H9 (cell line): ENCODE results near the gene DNM1. TPM values are rescaled to one million over a fixed set of nuclear protein-coding genes. Genes with fewer than 3 reads are reported as not detected.

Experiments
- DNase-seq: peaks from one replicate; pipeline ENCODE4 v3.0.0-alpha.2; 2017
- H2AFZ ChIP-seq: one replicate; pipeline ENCODE4 v1.6.1; 2013; ENCODE audit warnings: mild to moderate bottlenecking, low read length, control low read depth, moderate library complexity
- H2AK5ac ChIP-seq: 2 replicates; pipeline ENCODE4 v1.6.1; 2013; ENCODE audit warnings: low read length, control low read depth, mixed read lengths; ENCODE audit not compliant: insufficient read length
- H2BK120ac ChIP-seq: one replicate; pipeline ENCODE4 v1.6.1; 2013; ENCODE audit warnings: low read depth, mild to moderate bottlenecking, low read length, control low read depth, inconsistent platforms; ENCODE audit not compliant: poor library complexity, severe bottlenecking
- H2BK12ac ChIP-seq: 2 replicates; pipeline ENCODE4 v1.6.1; 2013; ENCODE audit warnings: low read length, control low read depth, mixed read lengths, low read depth; ENCODE audit not compliant: insufficient read length
- H2BK15ac ChIP-seq: 2 replicates; pipeline ENCODE4 v1.6.1; 2013; ENCODE audit warnings: low read depth, low read length, control low read depth
- H2BK20ac ChIP-seq: one replicate; pipeline ENCODE4 v1.6.1; 2013; ENCODE audit warnings: low read depth, mild to moderate bottlenecking, low read length, control low read depth, inconsistent platforms; ENCODE audit not compliant: poor library complexity, severe bottlenecking
- H2BK5ac ChIP-seq: 2 replicates; pipeline ENCODE4 v1.6.1; 2013; ENCODE audit warnings: low read length, control low read depth, mixed read lengths; ENCODE audit not compliant: insufficient read length
- H3K14ac ChIP-seq: 2 replicates; pipeline ENCODE4 v1.6.1; 2013; ENCODE audit warnings: low read length, control low read depth; ENCODE audit not compliant: insufficient read depth
- H3K18ac ChIP-seq: 2 replicates; pipeline ENCODE4 v1.6.1; 2013; ENCODE audit warnings: low read depth, mild to moderate bottlenecking, mixed read lengths, low read length, control low read depth; ENCODE audit not compliant: insufficient read length
- H3K23ac ChIP-seq: 2 replicates; pipeline ENCODE4 v1.6.1; 2013; ENCODE audit warnings: low read length, control low read depth, mixed read lengths, low read depth; ENCODE audit not compliant: insufficient read length
- H3K23me2 ChIP-seq: 2 replicates; pipeline ENCODE4 v1.6.1; 2013; ENCODE audit warnings: low read depth, mild to moderate bottlenecking, mixed read lengths, low read length, control low read depth; ENCODE audit not compliant: insufficient read length, poor library complexity, severe bottlenecking
- H3K27ac ChIP-seq: 2 replicates; pipeline ENCODE4 v1.5.1; 2013; ENCODE audit warnings: low read length, control low read depth, mixed read lengths, low read depth; ENCODE audit not compliant: insufficient read length
- H3K27me3 ChIP-seq: 2 replicates; pipeline ENCODE4 v1.6.1; 2013; ENCODE audit warnings: low read length, control low read depth, inconsistent platforms; ENCODE audit not compliant: insufficient read depth
- H3K4ac ChIP-seq: 2 replicates; pipeline ENCODE4 v1.6.1; 2013; ENCODE audit warnings: low read depth, mild to moderate bottlenecking, control low read depth, inconsistent platforms, low read length, moderate library complexity
- H3K4me1 ChIP-seq: 2 replicates; pipeline ENCODE4 v1.6.1; 2013; ENCODE audit warnings: low read length, control low read depth, inconsistent platforms; ENCODE audit not compliant: insufficient read depth
- H3K4me2 ChIP-seq: 2 replicates; pipeline ENCODE4 v1.6.1; 2013; ENCODE audit warnings: low read length, control low read depth, mixed read lengths; ENCODE audit not compliant: insufficient read length, insufficient read depth
- H3K56ac ChIP-seq: 2 replicates; pipeline ENCODE4 v1.6.1; 2013; ENCODE audit warnings: low read depth, mild to moderate bottlenecking, mixed read lengths, low read length, control low read depth; ENCODE audit not compliant: insufficient read length
- H3K79me1 ChIP-seq: 2 replicates; pipeline ENCODE4 v1.6.1; 2013; ENCODE audit warnings: low read depth, mild to moderate bottlenecking, moderate library complexity, low read length, control low read depth, inconsistent platforms; ENCODE audit not compliant: insufficient read depth, poor library complexity, severe bottlenecking
- H3K79me2 ChIP-seq: 2 replicates; pipeline ENCODE4 v1.6.1; 2013; ENCODE audit warnings: low read length, control low read depth, inconsistent platforms; ENCODE audit not compliant: insufficient read depth
- H3K9ac ChIP-seq: 2 replicates; pipeline ENCODE4 v1.6.1; 2013; ENCODE audit warnings: low read length, control low read depth, mixed read lengths; ENCODE audit not compliant: insufficient read length; ENCODE audit errors: extremely low read depth
- H3K9me3 ChIP-seq: one replicate; pipeline ENCODE4 v1.6.1; 2013; ENCODE audit warnings: low read depth, low read length, inconsistent platforms; ENCODE audit not compliant: control insufficient read depth
- H3T11ph ChIP-seq: one replicate; pipeline ENCODE4 v1.6.1; 2013; ENCODE audit warnings: mild to moderate bottlenecking, low read length, control low read depth, inconsistent platforms
- H4K20me1 ChIP-seq: one replicate; pipeline ENCODE4 v1.6.1; 2013; ENCODE audit not compliant: control insufficient read depth, insufficient read length, insufficient read depth
- H4K5ac ChIP-seq: 2 replicates; pipeline ENCODE4 v1.6.1; 2013; ENCODE audit warnings: low read depth, mild to moderate bottlenecking, mixed read lengths, low read length, control low read depth; ENCODE audit not compliant: insufficient read length
- H4K8ac ChIP-seq: replicated peaks from 2 replicates; pipeline ENCODE4 v1.6.1; 2013; ENCODE audit warnings: low read length, control low read depth, mixed read lengths, low read depth; ENCODE audit not compliant: insufficient read length
- H4K91ac ChIP-seq: 2 replicates; pipeline ENCODE4 v1.6.1; 2013; ENCODE audit warnings: low read depth, mild to moderate bottlenecking, moderate library complexity, mixed read lengths, low read length, control low read depth; ENCODE audit not compliant: insufficient read length
- H3K27ac Mint-ChIP-seq, 3 experiments: 2 replicates in 2 of 3; 3 replicates in 1 of 3; pipeline ENCODE4 v1.8.0; 2020 to 2021; ENCODE audit warnings: mixed read lengths in 3 of 3, mild to moderate bottlenecking in 1 of 3, moderate library complexity in 1 of 3
- H3K27me3 Mint-ChIP-seq: 2 replicates; pipeline ENCODE4 v1.8.0; 2021; ENCODE audit warnings: low read depth, mild to moderate bottlenecking, moderate library complexity, mixed read lengths
- H3K36me3 Mint-ChIP-seq, 3 experiments: 2 replicates in 2 of 3; 3 replicates in 1 of 3; pipeline ENCODE4 v1.8.0; 2020 to 2021; ENCODE audit warnings: low read depth in 3 of 3, mixed read lengths in 3 of 3; ENCODE audit not compliant: insufficient read depth in 1 of 3
- H3K4me1 Mint-ChIP-seq, 2 experiments: 2 replicates each; pipeline ENCODE4 v1.8.0; 2020; ENCODE audit warnings: mixed read lengths in 2 of 2
- H3K4me3 Mint-ChIP-seq, 2 experiments: 2 replicates in 1 of 2; 3 replicates in 1 of 2; pipeline ENCODE4 v1.8.0; 2020 to 2021; ENCODE audit warnings: mild to moderate bottlenecking in 2 of 2, mixed read lengths in 2 of 2, moderate library complexity in 1 of 2
- H3K9me3 Mint-ChIP-seq, 2 experiments: 2 replicates in 1 of 2; 3 replicates in 1 of 2; pipeline ENCODE4 v1.8.0; 2020; ENCODE audit warnings: mild to moderate bottlenecking in 2 of 2, mixed read lengths in 2 of 2, moderate library complexity in 1 of 2
- WGBS: extraction: QIAGEN DNeasy Blood & Tissue Kit; methylation state at CpG from one replicate; pipeline ENCODE4 v1.1.7; 2013; ENCODE audit warnings: missing lambda C conversion rate, low lambda C conversion rate, mixed read lengths; ENCODE audit not compliant: insufficient read length; ENCODE audit errors: extremely low coverage; 5-methylcytosine and 5-hydroxymethylcytosine counted together
- total RNA-seq: library from RNA; stranded (reverse); gene quantifications from 2 replicates; pipeline ENCODE4 v1.2.1, GENCODE V29; 2021
- TF ChIP-seq, protein P1 (sequence below): fragments of 200-600 bp; sonication (generic); conservative IDR thresholded peaks from 3 replicates; pipeline ENCODE4 v1.8.0; 2021; ENCODE audit warnings: antibody characterized with exemption, mild to moderate bottlenecking

Gene DNM1
- total RNA-seq, 1 experiment from 2014 or later, result 58.0 TPM

DNA sequence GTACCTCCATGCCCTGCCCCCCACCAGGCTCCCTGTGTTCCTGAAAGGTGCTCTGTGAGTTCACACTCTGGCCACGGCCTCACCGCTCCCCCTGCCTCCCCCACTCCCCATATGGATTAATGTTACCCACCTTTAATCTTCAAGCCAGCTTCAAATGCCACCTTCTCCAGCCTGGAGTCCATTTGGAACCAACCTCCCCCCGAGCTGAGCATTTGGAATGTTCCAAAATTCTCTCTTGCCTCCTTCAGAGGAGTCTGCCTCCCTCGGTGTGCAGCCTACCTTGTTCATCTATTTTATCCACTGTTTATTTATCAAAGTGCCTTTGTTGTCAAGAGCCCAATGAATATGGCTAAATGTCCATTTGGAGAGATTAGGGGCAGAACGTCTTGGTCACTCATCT is 68.3 kb downstream of the DNM1 start:
- Histone ChIP-seq H2AFZ (no peak overlapping the region), H4K5ac (no peak overlapping the region)

More for the DNA sequence above, 68.3 kb downstream of the DNM1 start:
- WGBS, result no CpG with 5 or more reads among the region's 5 CpGs
- no peak overlapping the region for H3K18ac ChIP-seq
- TF ChIP-seq, protein P1, sequence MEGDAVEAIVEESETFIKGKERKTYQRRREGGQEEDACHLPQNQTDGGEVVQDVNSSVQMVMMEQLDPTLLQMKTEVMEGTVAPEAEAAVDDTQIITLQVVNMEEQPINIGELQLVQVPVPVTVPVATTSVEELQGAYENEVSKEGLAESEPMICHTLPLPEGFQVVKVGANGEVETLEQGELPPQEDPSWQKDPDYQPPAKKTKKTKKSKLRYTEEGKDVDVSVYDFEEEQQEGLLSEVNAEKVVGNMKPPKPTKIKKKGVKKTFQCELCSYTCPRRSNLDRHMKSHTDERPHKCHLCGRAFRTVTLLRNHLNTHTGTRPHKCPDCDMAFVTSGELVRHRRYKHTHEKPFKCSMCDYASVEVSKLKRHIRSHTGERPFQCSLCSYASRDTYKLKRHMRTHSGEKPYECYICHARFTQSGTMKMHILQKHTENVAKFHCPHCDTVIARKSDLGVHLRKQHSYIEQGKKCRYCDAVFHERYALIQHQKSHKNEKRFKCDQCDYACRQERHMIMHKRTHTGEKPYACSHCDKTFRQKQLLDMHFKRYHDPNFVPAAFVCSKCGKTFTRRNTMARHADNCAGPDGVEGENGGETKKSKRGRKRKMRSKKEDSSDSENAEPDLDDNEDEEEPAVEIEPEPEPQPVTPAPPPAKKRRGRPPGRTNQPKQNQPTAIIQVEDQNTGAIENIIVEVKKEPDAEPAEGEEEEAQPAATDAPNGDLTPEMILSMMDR, result no peak
- H2AK5ac ChIP-seq, result no peak overlapping the region
- no peak overlapping the region for H3K56ac ChIP-seq
- H3T11ph ChIP-seq, result no peak overlapping the region
- no peaks in the 10 kb centered on the region for H3K79me2 ChIP-seq
- no peak overlapping the region for H4K91ac ChIP-seq
- no peaks in the 10 kb centered on the region; the same call in 1 of the 2 replicates for H3K4me1 ChIP-seq
- H3K79me1 ChIP-seq, result no peaks in the 10 kb centered on the region
- H2BK12ac ChIP-seq, result no peak overlapping the region
- H3K4ac ChIP-seq, result no peak overlapping the region
- H2BK20ac ChIP-seq, result no peak overlapping the region
- no peak overlapping the region for H3K27ac Mint-ChIP-seq
- no peak overlapping the region for H3K9ac ChIP-seq
- H4K20me1 ChIP-seq, result no peaks in the 10 kb centered on the region
- H3K27me3 ChIP-seq, result no peaks in the 10 kb centered on the region
- H3K36me3 Mint-ChIP-seq, result peaks cover 7 to 40% (median 27%) of the 10 kb centered on the region in 3 experiments; a peak in 6 of 7 replicates
- H3K4me1 Mint-ChIP-seq, result peaks cover 4 to 5% of the 10 kb centered on the region in 2 experiments
- H3K9me3 Mint-ChIP-seq, result peaks cover 0 to 4% of the 10 kb centered on the region in 2 experiments; a peak in 1 of 5 replicates
- no peaks in the 10 kb centered on the region for H3K9me3 ChIP-seq
- no peak overlapping the region for H2BK120ac ChIP-seq
- H3K27me3 Mint-ChIP-seq, result no peaks in the 10 kb centered on the region; the same call in 1 of the 2 replicates
- H3K23me2 ChIP-seq, result peaks cover 9% of the 10 kb centered on the region
- no peak overlapping the region for H3K23ac ChIP-seq
- H3K14ac ChIP-seq, result no peak overlapping the region
- H3K4me2 ChIP-seq, result no peak overlapping the region
- H2BK15ac ChIP-seq, result no peak overlapping the region
- no peak for DNase-seq
- no peak overlapping the region for H2BK5ac ChIP-seq
- H3K4me3 Mint-ChIP-seq, result no peak overlapping the region
- H4K8ac ChIP-seq, result no peak overlapping the region
- no peak overlapping the region for H3K27ac ChIP-seq
